ENCODE data around the gene IGSF21.

Gene IGSF21

DNA sequence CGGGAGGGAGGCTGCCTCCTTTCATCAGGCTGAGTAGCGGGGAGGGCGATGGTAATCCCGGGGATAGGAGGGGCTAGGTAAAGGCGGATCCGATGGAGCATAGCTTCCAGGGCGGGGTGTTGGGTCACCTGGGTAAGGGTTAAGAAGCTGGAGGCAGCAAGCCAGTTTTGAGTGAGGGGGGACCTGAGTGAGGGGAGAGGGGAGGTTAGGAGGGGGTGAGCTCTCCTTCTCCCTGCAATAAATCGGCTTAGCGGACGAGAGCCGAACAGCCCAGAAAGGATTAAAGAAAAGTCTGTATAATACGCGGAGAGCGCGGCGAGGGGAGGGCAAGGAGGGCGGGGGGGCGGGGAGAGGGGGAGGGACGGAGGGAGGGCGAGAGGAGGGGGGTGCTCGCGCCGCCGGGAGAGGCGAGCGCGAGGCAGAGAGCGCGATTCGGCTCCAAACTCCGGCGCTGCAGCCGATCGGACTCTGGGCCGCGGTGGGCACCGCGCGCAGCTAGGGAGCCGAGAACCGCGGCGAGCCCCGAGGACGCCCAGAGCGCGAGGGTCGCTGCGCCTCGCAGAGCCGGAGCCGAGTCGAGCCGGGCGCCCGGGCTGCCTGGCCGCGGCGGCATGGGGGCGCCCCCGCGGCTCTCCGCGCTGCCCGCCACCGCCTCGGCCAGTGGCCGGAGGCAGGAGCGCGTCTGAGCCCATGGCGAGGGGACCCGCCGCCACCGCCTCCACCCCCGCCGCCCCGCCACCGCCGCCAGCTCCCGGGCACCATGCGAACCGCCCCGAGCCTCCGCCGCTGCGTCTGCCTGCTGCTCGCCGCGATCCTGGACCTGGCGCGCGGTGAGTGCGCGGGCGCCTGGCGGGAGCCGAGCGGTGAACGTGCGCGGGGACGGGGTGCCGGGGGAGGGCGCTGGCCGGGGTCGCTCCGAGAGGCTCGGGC is at the start of gene IGSF21:
Gene IGSF21 (plus strand): TSS at position 430 of the 930 bp plus-strand sequence. CDS start 331 bp downstream, at position 761.
- no peak for DNase-seq

DNA sequence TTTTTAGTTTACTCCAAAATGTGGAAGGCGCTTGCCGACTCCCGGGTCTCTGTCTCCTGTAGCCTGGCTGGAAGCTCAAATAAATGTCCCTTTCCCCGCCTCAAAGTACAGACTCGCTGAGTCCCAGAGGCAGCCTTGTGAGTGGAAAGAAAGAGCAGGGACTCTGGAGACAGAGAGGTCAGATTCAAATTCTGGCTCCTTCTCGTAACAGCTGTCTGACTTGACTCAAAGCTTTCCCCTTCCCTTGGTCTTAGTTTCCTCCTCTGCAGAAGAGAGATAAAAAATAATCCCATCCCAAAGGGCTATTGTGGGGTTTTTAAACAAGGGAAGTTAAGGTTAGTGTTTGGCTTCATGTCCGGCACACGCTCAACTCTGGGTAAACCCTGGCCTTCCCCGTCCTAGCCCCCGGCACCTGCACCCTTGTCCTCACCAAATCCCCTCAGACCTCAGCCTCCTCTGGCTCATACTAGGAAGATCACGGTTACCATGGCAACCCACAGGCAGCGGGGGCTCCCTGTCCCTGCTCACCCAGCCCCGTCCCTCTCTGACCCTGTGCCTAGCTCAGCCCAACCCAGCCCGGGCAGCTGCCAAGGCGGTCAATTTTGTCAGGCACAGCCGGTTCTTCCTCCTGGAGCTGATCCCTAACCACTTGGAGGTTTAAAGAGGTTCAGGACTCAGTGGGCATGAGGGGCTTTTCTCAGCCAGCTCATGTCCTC is 49.2 kb upstream of the IGSF21 start:
- DNase-seq = no peak

DNA sequence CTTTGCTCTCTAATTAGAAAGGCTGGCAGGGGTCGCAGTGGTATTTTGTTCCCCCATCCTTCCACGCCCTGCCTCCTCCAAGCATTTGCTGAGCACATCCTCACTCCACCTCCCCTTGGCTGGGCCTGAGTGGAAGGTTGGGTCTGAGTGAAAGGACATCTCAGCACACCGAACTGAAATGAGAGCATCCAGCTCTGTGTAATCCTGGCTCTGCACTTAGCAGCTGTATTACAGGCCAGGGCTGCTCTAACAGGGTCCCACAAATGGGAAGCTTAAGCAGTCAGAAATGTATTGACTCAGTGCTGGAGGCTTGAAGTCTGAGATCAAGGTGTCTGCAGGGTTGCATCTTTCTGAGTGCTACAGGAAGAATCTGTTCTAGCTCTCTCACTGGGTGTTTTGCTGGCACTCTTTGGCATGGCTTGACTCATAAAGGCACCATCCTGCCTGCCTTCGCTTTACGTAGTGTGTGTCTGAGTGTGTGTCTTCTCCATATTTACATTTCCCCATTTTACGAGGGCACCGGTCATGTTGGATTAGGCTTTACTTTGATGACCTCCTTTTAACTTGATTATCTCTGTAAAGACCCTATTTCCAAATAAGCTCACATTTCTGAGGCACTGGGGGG is 48.5 kb upstream of the IGSF21 start:
- no peak for DNase-seq

DNA sequence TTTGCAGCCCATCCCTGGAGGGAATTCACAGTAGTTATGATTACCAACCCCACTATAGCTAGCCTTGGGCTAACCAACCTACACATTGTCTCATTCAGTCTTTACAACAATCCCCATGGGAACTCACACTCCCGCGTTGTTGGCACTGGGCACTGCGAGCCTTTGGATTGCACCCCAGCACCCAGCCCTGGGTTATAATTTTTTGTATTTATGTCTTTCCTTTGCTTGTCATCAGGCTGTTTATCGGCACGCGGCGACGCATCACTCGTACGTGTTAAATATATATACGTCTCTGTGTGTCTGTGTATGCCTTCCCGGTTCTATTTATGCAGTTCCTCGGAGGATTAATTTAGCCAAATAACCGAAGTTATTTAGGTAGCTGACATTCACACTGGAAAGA is 47.2 kb upstream of the IGSF21 start:
- no peak for DNase-seq

DNA sequence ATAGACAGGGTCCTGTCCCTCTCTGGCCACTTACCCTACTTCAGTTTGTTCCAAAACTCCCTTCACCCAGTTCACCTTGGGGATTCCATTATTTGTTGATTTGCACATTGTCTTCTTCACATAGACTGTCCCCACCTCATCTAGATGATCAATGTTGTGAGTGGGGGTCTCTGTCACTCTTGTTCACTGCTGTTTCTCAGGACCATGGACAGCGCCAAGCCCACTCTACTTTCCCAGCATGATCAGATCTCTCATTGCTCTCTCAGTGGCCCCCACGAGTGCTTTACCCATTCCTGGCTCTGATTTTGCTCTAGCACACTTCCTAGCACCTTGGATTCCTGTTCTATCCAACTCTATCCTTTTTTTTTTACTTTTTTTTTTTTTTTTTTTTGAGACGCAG is 45.4 kb upstream of the IGSF21 start:
- DNase-seq = no peak

DNA sequence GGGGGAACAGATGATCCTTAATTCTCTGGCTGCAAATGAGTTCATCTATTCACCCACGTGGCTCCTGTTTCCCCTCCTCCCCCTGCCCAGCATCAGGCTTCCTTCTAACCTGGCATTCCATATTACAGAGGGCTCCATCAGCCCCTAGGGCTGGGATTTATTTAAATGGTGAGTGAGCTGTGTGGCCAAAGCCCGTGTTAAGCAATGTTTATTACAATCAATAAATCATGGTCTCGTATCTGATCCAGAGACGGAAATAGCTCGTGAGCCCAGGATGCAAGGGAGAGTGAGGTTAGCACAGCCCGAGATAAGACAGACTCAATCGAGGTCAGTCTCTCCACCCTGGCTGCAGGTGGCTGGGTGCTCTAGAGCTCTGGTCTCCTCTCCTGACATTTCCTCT is 43.1 kb upstream of the IGSF21 start:
- DNase-seq = no peak

DNA sequence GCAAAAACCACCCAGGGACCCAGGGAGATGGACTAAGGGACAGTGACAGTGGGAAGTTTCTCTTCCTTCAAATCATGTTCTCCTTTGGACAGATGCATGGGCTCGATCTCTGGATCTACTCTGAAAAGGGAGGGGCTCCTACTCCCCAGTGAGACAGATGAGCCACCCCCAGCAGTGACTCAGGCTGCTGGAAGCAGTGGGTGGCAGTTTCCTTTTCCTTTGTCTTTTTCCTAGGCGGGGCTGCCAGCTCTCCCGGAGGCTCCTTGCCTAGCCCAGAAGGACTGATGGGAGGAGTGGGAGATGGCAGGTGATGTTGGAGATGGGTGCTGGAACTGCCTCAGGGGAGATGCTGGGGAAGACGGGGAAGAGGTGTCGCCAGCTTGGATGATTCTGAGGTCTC is 41.0 kb upstream of the IGSF21 start:
- no peak for DNase-seq

DNA sequence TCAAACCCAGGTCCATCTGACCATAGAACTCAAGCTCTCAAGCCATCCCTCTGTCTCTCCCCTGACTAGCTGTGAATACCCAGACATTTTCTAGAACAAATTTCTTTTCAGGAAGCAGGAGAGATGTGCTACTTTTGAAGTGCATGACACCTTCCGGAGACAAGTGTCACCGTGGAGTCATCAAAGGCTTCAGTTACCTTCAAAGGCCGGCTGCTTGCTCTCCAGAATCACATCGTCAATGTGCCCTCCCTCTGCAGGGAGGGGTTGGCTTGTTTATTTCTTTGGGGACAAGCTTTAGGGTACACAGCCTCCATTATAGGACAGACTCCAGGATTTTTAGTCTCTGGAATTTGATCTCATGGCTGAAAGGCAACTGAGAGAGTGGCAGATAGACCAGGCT is 37.7 kb upstream of the IGSF21 start:
- peak; percentile 9 to 28 for DNase-seq

DNA sequence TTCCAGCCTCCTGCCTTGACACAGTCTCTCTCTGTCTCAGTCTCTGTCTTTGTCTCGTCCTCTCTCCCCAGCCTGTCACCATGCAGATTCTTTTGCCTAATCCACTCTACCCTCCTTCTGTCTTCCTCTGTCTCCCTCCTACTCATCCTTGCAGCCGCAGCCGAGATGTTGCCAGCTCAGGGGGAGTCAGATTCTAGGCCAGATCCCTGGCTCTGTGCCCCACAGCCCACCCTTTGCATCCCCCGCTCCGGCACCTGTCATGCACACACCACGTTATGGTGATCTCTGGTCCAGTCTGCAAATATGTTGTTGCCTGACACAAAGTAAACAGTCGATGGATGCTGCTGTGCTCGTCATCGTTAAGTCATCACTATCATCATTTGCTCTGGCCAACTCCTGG is 35.5 kb upstream of the IGSF21 start:
- DNase-seq = no peak

DNA sequence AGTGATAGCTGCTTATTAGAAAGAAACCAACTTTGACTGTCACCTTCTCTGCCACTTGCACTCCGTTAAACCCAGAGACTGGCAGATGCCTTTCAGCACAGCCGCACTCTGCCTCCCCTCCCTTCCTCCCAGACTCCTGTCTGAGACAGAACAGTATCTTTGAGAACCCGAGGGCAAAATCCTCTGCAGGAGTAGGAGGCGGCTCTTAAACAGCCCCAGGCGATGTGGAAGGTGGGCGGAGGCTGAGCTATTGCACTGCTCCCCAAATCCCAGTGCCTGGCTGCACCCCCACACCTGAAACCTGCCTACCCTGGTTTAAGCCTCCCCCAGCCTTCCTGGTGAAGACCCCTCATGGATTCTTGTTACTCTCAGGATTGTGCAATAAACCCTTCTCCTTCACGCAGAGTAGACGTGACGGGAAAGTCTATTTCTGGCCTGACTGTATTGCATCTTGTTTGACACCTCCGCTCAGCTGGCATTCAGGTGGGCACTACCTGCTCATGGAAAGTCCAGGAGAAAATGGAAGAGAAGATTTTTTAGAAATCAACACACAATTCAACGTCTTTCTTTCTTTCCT is 34.4 kb upstream of the IGSF21 start:
- DNase-seq = no peak

DNA sequence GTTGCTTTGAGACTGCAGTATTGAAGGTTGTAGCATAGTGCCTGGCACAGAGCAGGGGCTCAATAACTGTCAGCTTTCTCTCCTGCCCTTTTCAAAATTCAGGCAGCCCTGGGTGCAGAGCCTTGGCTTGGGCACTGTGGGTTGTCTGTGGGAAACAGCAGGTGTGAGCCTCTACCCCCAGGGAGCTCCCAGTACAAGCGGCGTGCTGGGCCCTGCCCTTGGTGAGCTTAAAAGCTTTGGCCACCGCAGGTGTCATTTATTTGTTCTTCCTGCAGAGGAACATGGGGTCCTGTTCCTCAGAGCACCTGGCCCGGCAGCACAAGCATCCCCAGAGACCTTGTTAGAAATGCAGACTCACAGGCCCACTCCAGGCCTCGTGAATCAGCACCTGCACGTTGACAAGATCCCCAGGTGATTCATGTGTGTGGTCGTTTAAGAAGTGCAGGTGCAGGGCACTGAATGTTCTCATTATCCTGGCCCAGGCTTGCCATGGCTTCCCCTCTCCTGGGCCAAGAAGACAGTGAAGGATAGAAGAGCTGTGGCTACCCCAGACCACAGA is 29.9 kb upstream of the IGSF21 start:
- no peak for DNase-seq

DNA sequence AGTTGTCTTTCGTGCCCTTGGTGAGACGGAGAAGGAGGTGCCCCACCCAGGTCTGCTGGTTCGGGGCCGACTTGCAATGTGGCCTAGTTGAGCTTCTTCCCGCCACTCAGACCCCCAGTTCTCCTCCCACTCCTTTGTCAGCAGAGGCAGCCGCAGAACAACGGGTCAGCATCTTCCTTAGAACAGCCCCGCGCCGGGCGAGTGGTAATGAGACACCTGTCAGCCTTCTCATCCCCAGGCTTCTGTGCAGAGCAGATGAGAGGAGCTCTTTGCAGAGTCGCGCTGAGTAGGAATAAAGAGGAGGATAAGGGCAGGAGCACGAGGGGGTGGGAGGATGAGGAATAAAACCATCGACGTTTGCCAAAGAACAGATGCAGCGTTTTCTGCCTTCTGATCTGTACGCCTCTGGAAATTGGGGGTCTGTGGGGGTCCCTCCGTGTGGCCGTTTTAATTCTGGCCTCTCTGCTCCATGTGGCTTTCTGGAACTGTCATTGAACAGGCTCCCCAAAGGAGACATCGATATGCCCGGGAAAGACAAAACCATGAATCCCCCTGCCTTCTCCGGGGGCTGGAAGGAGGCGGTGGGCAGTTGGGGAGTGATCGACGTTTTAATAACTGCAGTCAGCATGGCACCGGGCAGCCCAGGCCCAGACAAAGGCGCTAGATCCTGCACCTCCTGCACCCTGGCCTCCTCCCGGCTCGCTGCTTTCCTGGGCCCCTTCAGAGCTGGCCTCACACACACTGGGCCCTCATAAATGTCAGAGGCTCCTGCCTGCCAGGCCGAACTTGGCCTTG is 27.5 kb upstream of the IGSF21 start:
- no peak for DNase-seq

DNA sequence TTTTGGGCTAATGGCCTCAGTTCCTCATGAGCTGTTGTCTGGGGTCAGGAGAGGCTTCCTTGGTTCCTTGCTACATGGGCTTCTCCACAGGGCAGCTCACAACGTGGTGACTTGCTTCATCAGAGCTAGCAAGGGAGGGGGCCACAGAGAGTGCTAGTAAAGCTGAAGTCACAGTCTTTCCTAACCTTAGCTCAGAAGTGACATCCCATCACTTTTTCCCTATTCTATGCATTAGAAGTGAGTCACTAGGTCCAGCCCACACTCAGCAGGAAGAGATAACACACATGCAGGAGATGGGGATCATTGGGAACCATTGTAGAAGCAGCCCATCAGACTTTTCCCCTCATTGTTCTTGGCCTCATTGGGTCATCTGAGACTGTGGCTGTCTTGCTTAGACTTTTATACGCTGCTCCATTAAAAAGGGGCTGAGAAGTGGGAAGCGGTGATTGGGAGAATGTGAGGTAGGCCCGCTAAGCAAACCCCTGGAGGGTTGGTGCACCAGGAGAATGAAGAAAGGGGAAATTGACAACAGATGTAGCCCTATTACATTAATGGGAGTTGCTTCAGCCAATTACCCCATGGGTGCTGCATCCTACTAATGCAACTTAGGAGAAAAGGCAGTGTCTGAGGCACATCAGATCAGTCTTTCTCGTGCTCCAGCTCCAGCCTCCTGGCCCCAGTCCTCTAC is 22.1 kb upstream of the IGSF21 start:
- DNase-seq = no peak

DNA sequence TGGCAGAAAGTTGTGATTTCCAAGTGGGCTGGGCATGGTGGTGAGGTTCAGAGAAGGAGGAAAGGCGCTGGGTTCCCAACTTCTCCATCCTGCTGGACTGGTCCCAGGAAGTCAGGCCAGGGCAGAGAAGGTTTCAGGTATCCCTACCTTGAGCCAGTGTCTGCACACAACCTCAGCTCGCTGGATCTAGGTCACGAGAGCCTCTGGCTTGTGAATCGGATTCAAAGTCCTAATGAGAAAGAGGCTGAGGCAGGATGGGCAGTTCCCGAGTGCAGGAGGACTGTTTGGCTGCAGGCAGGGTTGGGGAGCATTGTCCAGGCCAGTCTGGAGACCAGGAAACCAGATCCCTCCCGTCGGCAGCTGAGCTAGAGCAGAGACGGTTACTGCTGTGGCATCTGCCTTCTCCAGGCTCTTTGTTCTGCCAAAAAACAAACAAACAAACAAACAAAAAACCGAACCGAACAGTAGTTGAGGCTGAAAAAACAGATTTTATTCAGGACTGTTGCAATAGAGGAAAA is 19.5 kb upstream of the IGSF21 start:
- DNase-seq = no peak

DNA sequence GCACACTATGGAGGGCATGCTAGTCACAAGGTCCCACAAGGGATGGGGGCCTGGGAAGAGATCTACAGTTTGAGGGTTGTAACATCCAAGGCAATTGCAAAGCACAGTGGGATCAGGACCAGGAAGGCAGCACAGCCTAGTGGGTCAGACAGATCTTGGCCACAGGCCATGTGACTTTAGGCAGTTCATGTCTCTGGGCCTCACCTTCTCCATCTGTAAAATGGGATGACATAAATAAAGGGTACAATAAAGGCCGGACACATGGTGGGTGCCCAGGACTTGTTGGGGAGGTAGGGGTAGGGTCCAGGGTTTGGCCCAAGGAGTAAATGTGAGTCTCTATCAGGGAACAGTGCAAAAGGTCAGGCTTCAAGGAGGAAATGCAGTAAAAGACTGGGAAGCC is 18.1 kb upstream of the IGSF21 start:
- DNase-seq = no peak

DNA sequence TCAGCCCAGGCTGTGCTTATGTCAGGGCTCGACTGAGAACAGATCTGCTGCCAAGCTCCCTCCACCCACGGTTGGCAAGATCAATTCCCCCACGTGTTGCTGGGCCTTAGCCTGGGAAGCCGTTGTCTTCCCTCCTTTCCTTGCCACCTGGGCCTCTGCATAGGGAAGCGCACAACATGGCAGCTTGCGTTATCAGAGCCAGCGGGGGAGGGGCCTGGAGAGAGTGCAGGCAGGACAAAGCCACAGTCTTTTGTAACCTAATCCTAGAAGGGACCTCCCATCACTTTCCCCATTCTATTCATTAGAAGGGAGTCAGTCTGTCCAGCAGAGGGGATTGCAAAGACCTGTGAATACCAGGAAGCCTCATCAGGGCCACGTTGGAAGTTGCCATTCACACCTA is 17.0 kb upstream of the IGSF21 start:
- DNase-seq = no peak

DNA sequence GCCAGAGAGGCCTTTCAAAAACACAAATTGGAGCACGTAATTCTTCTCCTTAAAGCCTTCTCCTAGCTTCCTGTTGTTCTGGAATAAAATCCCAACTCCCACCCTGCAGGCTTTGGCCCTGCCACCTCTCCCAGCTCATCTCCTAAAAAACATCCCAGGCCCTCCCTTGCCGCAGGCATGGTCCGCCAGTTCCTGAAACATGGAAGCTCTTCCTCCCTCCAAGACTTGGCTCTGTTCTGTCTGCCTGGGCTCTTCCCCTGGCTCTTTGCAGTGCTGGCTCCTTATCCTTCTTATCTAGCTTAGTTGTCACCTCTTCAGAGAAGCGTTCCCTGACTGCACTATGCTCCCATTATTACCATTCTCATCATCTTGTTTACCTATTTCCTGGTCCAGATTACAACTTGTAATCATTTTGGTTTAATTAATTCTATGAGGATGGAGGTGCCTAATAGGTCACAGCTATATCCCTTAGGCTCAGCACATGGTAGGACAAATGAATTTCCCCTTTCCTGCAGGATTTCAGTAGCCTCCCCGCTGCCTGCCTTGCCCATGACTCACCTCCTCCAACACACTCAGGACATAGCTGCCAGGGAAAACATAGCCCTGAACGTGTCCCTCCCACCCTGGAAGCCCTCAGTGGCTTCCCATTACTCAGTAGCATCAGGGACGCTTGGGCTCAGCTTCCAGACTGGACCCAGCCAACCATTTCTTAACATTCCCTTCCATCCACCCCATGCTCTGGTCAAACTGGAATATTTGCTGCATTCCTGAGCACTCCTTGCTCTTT is 15.7 kb upstream of the IGSF21 start:
- no peak for DNase-seq

DNA sequence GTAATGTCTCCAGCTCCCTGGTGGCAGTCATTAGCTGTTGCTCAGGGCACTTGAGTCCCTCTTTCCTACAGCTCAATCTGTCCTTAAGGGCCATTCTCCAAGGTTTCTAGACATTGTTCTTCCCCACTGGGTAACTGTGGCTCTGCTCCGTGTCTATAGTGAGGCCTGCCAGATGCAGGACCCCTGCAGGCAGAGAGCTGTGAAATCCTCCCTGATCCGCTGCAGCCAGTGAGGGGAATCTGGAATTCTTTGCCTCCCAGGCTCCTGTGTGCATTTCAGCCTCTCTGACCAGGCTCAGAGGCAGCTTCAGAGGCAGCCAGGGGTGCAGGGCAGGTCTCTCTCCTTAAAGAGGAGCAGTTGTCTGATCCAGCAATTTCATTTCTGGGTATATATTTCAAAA is 14.4 kb upstream of the IGSF21 start:
- no peak for DNase-seq

DNA sequence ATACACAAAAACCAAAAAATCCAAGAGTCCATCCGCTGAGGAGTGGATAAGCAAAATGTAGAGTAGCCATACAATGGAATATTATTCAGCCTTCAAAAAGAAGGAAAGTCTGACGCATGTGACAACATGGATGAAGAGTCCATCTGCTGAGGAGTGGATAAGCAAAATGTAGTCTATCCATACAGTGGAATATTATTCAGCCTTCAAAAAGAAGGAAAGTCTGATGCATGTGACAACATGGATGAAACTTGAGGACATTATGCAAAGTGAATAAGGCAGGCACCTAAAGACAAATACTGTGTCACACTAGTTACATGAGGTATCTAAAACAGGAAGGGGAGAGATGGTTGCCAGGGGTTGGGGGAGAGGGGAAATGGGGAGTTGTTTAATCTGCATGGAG is 14.0 kb upstream of the IGSF21 start:
- DNase-seq = no peak

DNA sequence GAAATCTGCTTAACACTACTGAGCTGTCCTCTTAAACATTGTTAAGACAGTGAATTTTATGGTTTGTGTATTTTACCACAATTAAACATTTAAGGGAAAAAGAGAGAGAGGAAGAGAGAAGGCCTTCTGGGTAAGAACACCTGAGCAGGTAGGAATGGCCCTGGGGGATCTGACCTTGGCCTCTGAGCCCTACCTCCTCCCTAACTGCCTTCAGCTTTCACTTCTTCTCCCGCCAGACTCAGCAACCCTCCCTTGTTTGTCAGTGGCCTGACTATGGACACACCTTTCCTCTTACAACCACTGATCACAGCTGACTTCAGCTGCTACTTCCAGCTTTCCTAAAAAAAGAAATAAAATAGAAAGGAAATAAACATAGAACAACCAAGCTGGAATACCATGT is 13.5 kb upstream of the IGSF21 start:
- DNase-seq = no peak

DNA sequence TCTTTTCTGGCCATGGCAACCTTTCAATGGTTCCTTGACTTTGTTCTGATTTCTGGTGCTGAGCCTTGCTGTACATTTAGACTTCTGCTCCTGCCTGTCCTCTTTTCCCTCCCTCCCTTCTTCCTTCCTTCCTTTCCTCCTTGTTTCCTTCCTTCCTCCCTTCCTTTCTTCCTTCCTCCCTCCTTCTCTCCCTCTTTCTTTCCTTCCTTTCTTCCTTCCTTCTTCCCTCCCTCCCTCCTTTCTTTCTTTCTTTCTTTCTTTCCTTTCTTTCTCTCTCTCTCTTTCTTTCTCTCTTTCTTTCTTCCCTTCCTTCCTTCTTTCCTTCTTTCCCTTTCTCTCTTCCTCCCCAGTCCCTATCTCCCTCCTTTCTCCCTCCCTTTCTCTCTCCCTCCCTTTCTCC is 10.4 kb upstream of the IGSF21 start:
- DNase-seq = no peak
